Left lung (tissue), 10 donors: Measurements from ENCODE around the gene EPN3. TPM values are rescaled to one million over a fixed set of nuclear protein-coding genes. Genes with fewer than 3 reads are reported as not detected.

Experiments
- ATAC-seq: fragments of 200-7000 bp; cut with Tn5 transposase; one replicate; pipeline ENCODE4 v1.9.1; 2020; ENCODE audit warnings: moderate library complexity
- DNase-seq, 4 donors: peaks; one replicate each; pipeline ENCODE4 v3.0.0-alpha.2; 2013 to 2020
- H3K27ac ChIP-seq, 2 donors: fragments of 200-600 bp; sonication (generic) in 1 of 2; one replicate each; pipeline versions ENCODE4 v1.5.0 to v1.8.0; 2020 to 2021
- H3K27me3 ChIP-seq, 2 donors: fragments of 200-600 bp; sonication (generic) in 1 of 2; one replicate each; pipeline versions ENCODE4 v1.5.0 to v1.8.0; 2020 to 2021
- H3K36me3 ChIP-seq, 2 donors: fragments of 200-600 bp; sonication (generic) in 1 of 2; one replicate each; pipeline versions ENCODE4 v1.5.0 to v1.8.0; 2020 to 2021
- H3K4me1 ChIP-seq, 2 donors: fragments of 200-600 bp; one replicate each; pipeline ENCODE4 v1.8.0; 2021
- H3K4me3 ChIP-seq, 2 donors: fragments of 200-600 bp; sonication (generic) in 1 of 2; one replicate each; pipeline versions ENCODE4 v1.5.0 to v1.8.0; 2020 to 2021; ENCODE audit warnings: mild to moderate bottlenecking in 1 of 2
- H3K9me3 ChIP-seq, 2 donors: fragments of 200-600 bp; sonication (generic) in 1 of 2; one replicate each; pipeline versions ENCODE4 v1.5.0 to v1.8.0; 2020 to 2021
- CTCF ChIP-seq, 2 donors: fragments of 200-600 bp; sonication (generic) in 1 of 2; IDR thresholded peaks; one replicate each; pipeline versions ENCODE4 v1.5.0 to v1.8.0; 2021; ENCODE audit warnings: antibody characterized with exemption in 2 of 2
- intact Hi-C, 2 donors: fragments of 100-400 bp; cut with DNase I; formaldehyde crosslinking; loops; one replicate each; pipeline versions ENCODE4 v1.11.2 to v1.14.2; 2022
- polyA plus RNA-seq, 6 donors: library from polyadenylated mRNA; unstranded; fragments of 120-200 nt; gene quantifications; one replicate each; pipeline ENCODE4 v1.2.1, GENCODE V29; 2013; ENCODE audit not compliant: insufficient read length in 6 of 6
- total RNA-seq, 2 donors: library from RNA; stranded (reverse); fragmentation: NEBNext Ultra II Directional; extraction: Animal tissue kit (Norgen Biotek cat#: 25700); gene quantifications; one replicate each; pipeline ENCODE4 v1.2.1, GENCODE V29; 2021
- donor health status: DM: no; HTN: yes; CAD: no.
- donor health status: DM: no; HTN: no; CAD: no.

EPN3 gene
- total and polyA plus RNA-seq, 8 donors: 0.55 to 6.4 (median 4.3) TPM

GRCh38 chr17:50570528-50570927 is 38.0 kb downstream of the EPN3 start:
- intact Hi-C loops: no loop called here
- TF ChIP-seq CTCF (IDR thresholded peaks at IDR 0.05): no peak
- H3K4me1 ChIP-seq: no peaks in the 10 kb centered on the region
- no peak overlapping the region for H3K27ac ChIP-seq
- ATAC-seq (no peak), DNase-seq (no peak)
- no peak overlapping the region for H3K4me3 ChIP-seq
- H3K36me3 ChIP-seq: no peaks in the 10 kb centered on the region
- peaks cover 0 to 24% of the 10 kb centered on the region in 2 donors for H3K27me3 ChIP-seq
- H3K9me3 ChIP-seq: no peaks in the 10 kb centered on the region

- no peaks in the 10 kb centered on the region for H3K4me1 ChIP-seq
- ATAC-seq (no peak), DNase-seq (no peak)
- H3K36me3 ChIP-seq: no peaks in the 10 kb centered on the region
- H3K4me3 ChIP-seq: no peak overlapping the region
- H3K9me3 ChIP-seq: no peaks in the 10 kb centered on the region
- TF ChIP-seq CTCF (IDR thresholded peaks at IDR 0.05): no peak
- intact Hi-C loops: no loop called here
- H3K27ac ChIP-seq: no peak overlapping the region
- H3K27me3 ChIP-seq: peaks cover 0 to 14% of the 10 kb centered on the region in 2 donors
Observed at GRCh38 chr17:50571681-50572080, 39.1 kb downstream of the EPN3 start.

- intact Hi-C loops: no loop called here
- no peak for TF ChIP-seq CTCF (IDR thresholded peaks at IDR 0.05)
- no peak overlapping the region for H3K4me3 ChIP-seq
- H3K27me3 ChIP-seq: peaks cover 0 to 14% of the 10 kb centered on the region in 2 donors
- DNase-seq (no peak), ATAC-seq (no peak)
- H3K9me3 ChIP-seq: no peaks in the 10 kb centered on the region
- no peak overlapping the region for H3K27ac ChIP-seq
- no peaks in the 10 kb centered on the region for H3K36me3 ChIP-seq
- H3K4me1 ChIP-seq: no peaks in the 10 kb centered on the region
Observed at GRCh38 chr17:50572541-50572940, 40.0 kb downstream of the EPN3 start.

- TF ChIP-seq CTCF (IDR thresholded peaks at IDR 0.05): no peak
- ATAC-seq (no peak), DNase-seq (no peak)
- H3K27ac ChIP-seq: no peak overlapping the region
- H3K27me3 ChIP-seq: peaks cover 0 to 23% of the 10 kb centered on the region in 2 donors
- no peaks in the 10 kb centered on the region for H3K36me3 ChIP-seq
- no peak overlapping the region for H3K4me3 ChIP-seq
- intact Hi-C loops: no loop called here
- H3K9me3 ChIP-seq: no peaks in the 10 kb centered on the region
- H3K4me1 ChIP-seq: no peaks in the 10 kb centered on the region
Observed at GRCh38 chr17:50573866-50574611, 41.5 kb downstream of the EPN3 start.

- no peaks in the 10 kb centered on the region for H3K36me3 ChIP-seq
- DNase-seq: no peak
- intact Hi-C loops: no loop called here
- ATAC-seq: no peak
- no peak for TF ChIP-seq CTCF (IDR thresholded peaks at IDR 0.05)
- no peak overlapping the region for H3K4me3 ChIP-seq
- H3K4me1 ChIP-seq: no peaks in the 10 kb centered on the region
- no peak overlapping the region for H3K27ac ChIP-seq
- no peaks in the 10 kb centered on the region for H3K9me3 ChIP-seq
- H3K27me3 ChIP-seq: peaks cover 0 to 39% of the 10 kb centered on the region in 2 donors
Observed at GRCh38 chr17:50575581-50576210, 43.2 kb downstream of the EPN3 start.
